ENCODE results near the gene BMP8A. TPM values are rescaled to one million over a fixed set of nuclear protein-coding genes. Genes with fewer than 3 reads are reported as not detected.

The BMP8A gene
- total and polyA plus RNA-seq, 9 of the 15 experiments (the other 6 are each of a cell fraction or from before 2014, with no cell fraction given) = 0.05 to 0.31 TPM; not detected in 7

DNA sequence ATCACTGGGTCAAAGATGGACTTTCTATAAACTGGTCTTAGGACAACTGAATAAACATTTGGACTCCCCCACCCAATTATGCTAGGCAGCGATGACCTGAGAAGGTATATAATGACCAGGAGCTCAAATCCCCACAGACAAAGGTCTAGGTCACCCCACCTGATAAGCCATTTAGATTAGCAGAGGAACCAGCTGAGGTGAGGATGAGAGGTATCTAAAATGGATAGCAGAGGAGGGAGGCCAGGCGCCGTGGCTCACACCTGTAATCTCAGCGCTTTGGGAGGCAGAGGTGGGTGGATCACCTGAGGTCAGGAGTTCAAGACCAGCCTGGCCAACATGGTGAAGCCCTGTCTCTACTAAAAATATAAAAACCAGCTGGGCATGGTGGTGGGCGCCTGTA, 51.5 kb downstream of the BMP8A start (continued):
- TF ChIP-seq MAZ (CRISPR knock-in tag; conservative IDR thresholded peaks at IDR 0.05 in 1 of 2, IDR thresholded peaks at IDR 0.05 in 1 of 2) = no peak
- no peak for TF ChIP-seq ZNF79 (CRISPR knock-in tag; IDR thresholded peaks at IDR 0.05; ENCODE audit: low read depth)
- no peak for TF ChIP-seq ZBED1 (IDR thresholded peaks at IDR 0.05)
- TF ChIP-seq, protein P1, sequence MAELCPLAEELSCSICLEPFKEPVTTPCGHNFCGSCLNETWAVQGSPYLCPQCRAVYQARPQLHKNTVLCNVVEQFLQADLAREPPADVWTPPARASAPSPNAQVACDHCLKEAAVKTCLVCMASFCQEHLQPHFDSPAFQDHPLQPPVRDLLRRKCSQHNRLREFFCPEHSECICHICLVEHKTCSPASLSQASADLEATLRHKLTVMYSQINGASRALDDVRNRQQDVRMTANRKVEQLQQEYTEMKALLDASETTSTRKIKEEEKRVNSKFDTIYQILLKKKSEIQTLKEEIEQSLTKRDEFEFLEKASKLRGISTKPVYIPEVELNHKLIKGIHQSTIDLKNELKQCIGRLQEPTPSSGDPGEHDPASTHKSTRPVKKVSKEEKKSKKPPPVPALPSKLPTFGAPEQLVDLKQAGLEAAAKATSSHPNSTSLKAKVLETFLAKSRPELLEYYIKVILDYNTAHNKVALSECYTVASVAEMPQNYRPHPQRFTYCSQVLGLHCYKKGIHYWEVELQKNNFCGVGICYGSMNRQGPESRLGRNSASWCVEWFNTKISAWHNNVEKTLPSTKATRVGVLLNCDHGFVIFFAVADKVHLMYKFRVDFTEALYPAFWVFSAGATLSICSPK (IDR thresholded peaks at IDR 0.05; ENCODE audit: borderline replicate concordance) = no peak
- TF ChIP-seq KHSRP (IDR thresholded peaks at IDR 0.05) = no peak
- TF ChIP-seq MYC (IDR thresholded peaks at IDR 0.05; ENCODE audit: low read depth, low read length) = no peak
- TF ChIP-seq MYC (CRISPR knock-in tag; IDR thresholded peaks at IDR 0.05; ENCODE audit: borderline replicate concordance, low read depth) = no peak
- TF ChIP-seq SREBF2 (CRISPR knock-in tag; IDR thresholded peaks at IDR 0.05) = no peak
- TF ChIP-seq NR4A1 (CRISPR knock-in tag; IDR thresholded peaks at IDR 0.05) = no peak
- TF ChIP-seq NR4A1 (tag; IDR thresholded peaks at IDR 0.05) = no peak
- TF ChIP-seq GABPB2 (CRISPR knock-in tag; conservative IDR thresholded peaks at IDR 0.05) = no peak
- TF ChIP-seq GATAD2A (IDR thresholded peaks at IDR 0.05) = no peak
- TF ChIP-seq ARHGAP35 (IDR thresholded peaks at IDR 0.05; ENCODE audit: partially characterized antibody) = no peak
- no peak for TF ChIP-seq HDAC3 (IDR thresholded peaks at IDR 0.05; ENCODE audit: borderline replicate concordance, partially characterized antibody)

Measured in K562 (cell line).